HG03457 (cell line): ENCODE results near the gene FOXO6.

Experiments used
- ATAC-seq: cut with Tn5 transposase; IDR thresholded peaks from one replicate; pipeline ENCODE4 v1.9.1; 2021; ENCODE audit warnings: moderate number of reproducible peaks; ENCODE audit not compliant: unreplicated experiment

FOXO6 gene

GRCh38 chr1:41349361-41350054 lies 11.7 kb upstream of the FOXO6 start:
- no peak for ATAC-seq

GRCh38 chr1:41350055-41350378 lies 11.2 kb upstream of the FOXO6 start:
- ATAC-seq = no peak

GRCh38 chr1:41351262-41352151 lies 9.7 kb upstream of the FOXO6 start:
- no peak for ATAC-seq

- no peak for ATAC-seq
These were observed 7.5 kb upstream of the FOXO6 start for GRCh38 chr1:41353744-41354143.

GRCh38 chr1:41354956-41355355 lies 6.3 kb upstream of the FOXO6 start:
- ATAC-seq = no peak

GRCh38 chr1:41355356-41355755 lies 5.9 kb upstream of the FOXO6 start:
- no peak for ATAC-seq

GRCh38 chr1:41355761-41356160 lies 5.5 kb upstream of the FOXO6 start:
- ATAC-seq = no peak

- ATAC-seq = no peak
These were observed 4.5 kb upstream of the FOXO6 start for GRCh38 chr1:41356752-41357151.

- no peak for ATAC-seq
These were observed 3.7 kb upstream of the FOXO6 start for GRCh38 chr1:41357451-41358101.

GRCh38 chr1:41358131-41359021 lies 2.9 kb upstream of the FOXO6 start:
- ATAC-seq = no peak

- ATAC-seq = no peak
These were observed 1.8 kb upstream of the FOXO6 start for GRCh38 chr1:41359211-41360073.

- ATAC-seq = no peak
These were observed 1.0 kb upstream of the FOXO6 start for GRCh38 chr1:41360074-41360785.

- ATAC-seq = peak; percentile 14
These were observed 492 bp downstream of the FOXO6 start for GRCh38 chr1:41361495-41362356.

- no peak for ATAC-seq
These were observed 1.1 kb downstream of the FOXO6 start for GRCh38 chr1:41362357-41362721.

GRCh38 chr1:41362749-41363590 lies 1.7 kb downstream of the FOXO6 start:
- no peak for ATAC-seq

GRCh38 chr1:41363591-41364320 lies 2.5 kb downstream of the FOXO6 start:
- no peak for ATAC-seq
